PC-9 (cell line): Measurements from ENCODE around the gene PKIB.

Experiments used
- CTCF ChIP-seq: fragments of 200-600 bp; sonication (generic); conservative IDR thresholded peaks from 2 replicates; pipeline ENCODE4 v1.6.1; 2017; ENCODE audit warnings: mixed run types, antibody characterized with exemption, mild to moderate bottlenecking, moderate library complexity
- EZH2 ChIP-seq: fragments of 200-600 bp; sonication (generic); IDR thresholded peaks from 2 replicates; pipeline ENCODE4 v1.8.0; 2017; ENCODE audit warnings: antibody characterized with exemption, low read depth

GRCh38 chr6:122651031-122651430 lies 40.8 kb downstream of the PKIB start:
- TF ChIP-seq CTCF = no peak
- TF ChIP-seq EZH2 = no peak
